ENCODE results near the gene IQCH.

The IQCH gene

DNA sequence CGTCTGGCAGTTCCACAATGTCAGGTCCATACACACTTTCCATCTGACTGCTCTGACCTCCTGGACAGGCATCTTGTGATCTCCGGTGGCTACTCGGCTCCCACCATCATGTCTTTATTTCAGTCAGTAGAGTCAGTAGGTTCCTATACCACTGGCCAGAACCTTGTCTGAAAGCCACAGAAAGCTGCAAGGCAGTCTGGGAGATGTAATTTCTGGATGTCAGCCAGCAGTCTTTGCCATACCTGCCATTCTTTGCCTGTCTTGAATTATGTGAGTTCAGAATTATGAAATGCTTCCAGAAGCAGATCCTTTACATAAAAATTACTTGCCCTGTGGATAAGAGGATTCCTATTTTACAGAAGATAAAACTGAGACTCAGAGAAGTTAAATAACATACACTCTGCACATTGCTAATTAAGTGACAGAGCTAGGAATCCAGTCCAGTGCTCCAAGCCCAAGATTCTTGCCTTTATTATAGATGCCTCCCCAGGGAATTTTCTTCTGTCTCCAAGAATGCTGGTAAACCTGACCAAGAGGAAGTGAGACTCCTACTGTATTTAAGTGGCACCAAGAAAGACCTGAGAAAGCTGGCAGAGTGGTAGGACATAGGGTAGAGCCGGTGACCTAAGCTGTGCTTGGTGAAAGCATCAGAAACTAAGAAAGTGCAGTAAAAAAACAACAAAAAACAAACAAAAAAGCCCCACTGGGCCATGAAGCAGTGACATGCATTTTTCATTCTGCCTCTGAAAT is 75.6 kb downstream of the IQCH start:
- no peak for DNase-seq (ENCODE audit: low read depth)
- no peak overlapping the region for H3K4me3 ChIP-seq (ENCODE audit: low read depth, low read length)
- TF ChIP-seq, protein P1, sequence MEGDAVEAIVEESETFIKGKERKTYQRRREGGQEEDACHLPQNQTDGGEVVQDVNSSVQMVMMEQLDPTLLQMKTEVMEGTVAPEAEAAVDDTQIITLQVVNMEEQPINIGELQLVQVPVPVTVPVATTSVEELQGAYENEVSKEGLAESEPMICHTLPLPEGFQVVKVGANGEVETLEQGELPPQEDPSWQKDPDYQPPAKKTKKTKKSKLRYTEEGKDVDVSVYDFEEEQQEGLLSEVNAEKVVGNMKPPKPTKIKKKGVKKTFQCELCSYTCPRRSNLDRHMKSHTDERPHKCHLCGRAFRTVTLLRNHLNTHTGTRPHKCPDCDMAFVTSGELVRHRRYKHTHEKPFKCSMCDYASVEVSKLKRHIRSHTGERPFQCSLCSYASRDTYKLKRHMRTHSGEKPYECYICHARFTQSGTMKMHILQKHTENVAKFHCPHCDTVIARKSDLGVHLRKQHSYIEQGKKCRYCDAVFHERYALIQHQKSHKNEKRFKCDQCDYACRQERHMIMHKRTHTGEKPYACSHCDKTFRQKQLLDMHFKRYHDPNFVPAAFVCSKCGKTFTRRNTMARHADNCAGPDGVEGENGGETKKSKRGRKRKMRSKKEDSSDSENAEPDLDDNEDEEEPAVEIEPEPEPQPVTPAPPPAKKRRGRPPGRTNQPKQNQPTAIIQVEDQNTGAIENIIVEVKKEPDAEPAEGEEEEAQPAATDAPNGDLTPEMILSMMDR (IDR thresholded peaks at IDR 0.05; ENCODE audit: low read depth, low read length, missing control alignments): no peak

DNA sequence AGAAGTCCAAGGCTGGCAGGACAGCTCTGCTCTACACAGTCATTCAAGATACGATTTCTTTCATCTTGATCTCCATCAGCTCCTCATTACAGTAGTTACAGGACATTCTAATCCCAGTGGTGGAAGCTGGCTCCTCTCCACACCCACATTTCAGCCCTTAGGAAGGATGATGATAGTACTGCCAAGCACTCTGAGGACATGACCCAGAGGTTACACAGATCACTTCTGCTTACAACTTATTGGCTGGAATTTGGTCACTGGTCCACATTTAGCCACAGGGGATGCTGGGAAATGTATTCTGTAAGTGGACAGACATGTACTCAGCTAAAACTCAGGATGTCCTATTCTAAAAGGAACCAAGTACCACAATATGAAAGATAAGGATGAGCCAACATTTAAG is 77.1 kb downstream of the IQCH start:
- no peak overlapping the region for H3K4me3 ChIP-seq (ENCODE audit: low read depth, low read length)
- TF ChIP-seq, protein P1 (IDR thresholded peaks at IDR 0.05; ENCODE audit: low read depth, low read length, missing control alignments): no peak
- no peak for DNase-seq (ENCODE audit: low read depth)

GRCh38 chr15:67335026-67335425 is 80.4 kb downstream of the IQCH start:
- H3K4me3 ChIP-seq (ENCODE audit: low read depth, low read length): no peak overlapping the region
- no peak for DNase-seq (ENCODE audit: low read depth)
- TF ChIP-seq, protein P1 (IDR thresholded peaks at IDR 0.05; ENCODE audit: low read depth, low read length, missing control alignments): no peak

GRCh38 chr15:67335534-67336222 is 81.1 kb downstream of the IQCH start:
- TF ChIP-seq, protein P1 (IDR thresholded peaks at IDR 0.05; ENCODE audit: low read depth, low read length, missing control alignments): no peak
- DNase-seq (ENCODE audit: low read depth): no peak
- no peak overlapping the region for H3K4me3 ChIP-seq (ENCODE audit: low read depth, low read length)

- no peak overlapping the region for H3K4me3 ChIP-seq (ENCODE audit: low read depth, low read length)
- TF ChIP-seq, protein P1 (IDR thresholded peaks at IDR 0.05; ENCODE audit: low read depth, low read length, missing control alignments): no peak
- no peak for DNase-seq (ENCODE audit: low read depth)
These were observed 86.0 kb downstream of the IQCH start for GRCh38 chr15:67340630-67341029.

- no peak overlapping the region for H3K4me3 ChIP-seq (ENCODE audit: low read depth, low read length)
- DNase-seq (ENCODE audit: low read depth): no peak
- TF ChIP-seq, protein P1 (IDR thresholded peaks at IDR 0.05; ENCODE audit: low read depth, low read length, missing control alignments): no peak
These were observed 87.0 kb downstream of the IQCH start for GRCh38 chr15:67341539-67341938.
